ENCODE data around the gene PLEKHB2.

DNA sequence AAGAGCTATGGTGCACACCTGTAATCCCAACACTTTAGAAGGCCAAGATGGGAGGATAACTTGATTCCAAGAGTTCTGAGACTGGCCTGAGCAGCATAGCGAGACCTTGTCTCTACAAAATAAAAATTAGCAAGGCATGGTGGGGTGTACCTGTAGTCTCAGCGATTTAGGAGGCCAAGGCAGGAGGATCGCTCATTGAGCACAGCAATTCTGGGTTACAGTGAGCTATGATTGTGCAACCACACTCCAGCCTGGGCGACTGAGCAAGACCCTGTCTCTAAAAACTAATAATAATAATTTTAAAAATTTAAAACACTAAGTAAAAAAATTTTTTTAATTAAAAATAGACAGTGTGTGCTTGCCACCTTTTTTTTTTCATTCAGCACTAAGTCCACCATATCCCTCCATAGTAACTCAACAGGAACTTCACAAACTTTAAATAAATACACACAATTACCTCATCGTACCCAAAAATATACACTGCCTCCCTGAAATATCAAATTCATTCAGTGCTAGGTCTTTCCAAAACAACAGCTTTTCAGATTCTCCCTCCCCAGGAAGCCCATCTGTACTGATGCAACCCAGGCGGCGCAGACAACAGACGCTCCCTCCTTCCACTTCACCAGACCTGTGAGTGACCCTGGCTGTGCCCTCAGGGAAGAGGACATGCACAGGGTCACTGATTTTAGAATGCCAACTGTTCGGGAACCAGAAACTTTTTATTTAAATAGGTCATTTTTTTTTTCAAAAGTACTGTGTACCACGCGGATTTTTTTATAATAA is 41.4 kb upstream of the PLEKHB2 start:
- no peak for TF ChIP-seq CTCF (IDR thresholded peaks at IDR 0.05 in 2 of 3, conservative IDR thresholded peaks at IDR 0.05 in 1 of 3; ENCODE audit: borderline replicate concordance in 1 of 3, insufficient read depth in 1 of 3, low read depth in 2 of 3, low read length in 2 of 3)
- TF ChIP-seq, protein P1, sequence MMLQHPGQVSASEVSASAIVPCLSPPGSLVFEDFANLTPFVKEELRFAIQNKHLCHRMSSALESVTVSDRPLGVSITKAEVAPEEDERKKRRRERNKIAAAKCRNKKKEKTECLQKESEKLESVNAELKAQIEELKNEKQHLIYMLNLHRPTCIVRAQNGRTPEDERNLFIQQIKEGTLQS (IDR thresholded peaks at IDR 0.05), result no peak
- no peak for TF ChIP-seq POLR2A (IDR thresholded peaks at IDR 0.05; ENCODE audit: borderline replicate concordance, extremely low read depth, insufficient read depth, insufficient read length)
- no peak for TF ChIP-seq CEBPB (IDR thresholded peaks at IDR 0.05; ENCODE audit: low read depth)
- no peak for TF ChIP-seq REST (IDR thresholded peaks at IDR 0.05; ENCODE audit: low read depth)
- TF ChIP-seq ZNF274 (IDR thresholded peaks at IDR 0.05; ENCODE audit: low read depth, low read length), result no peak
- no peak for TF ChIP-seq MAX (IDR thresholded peaks at IDR 0.05)
- TF ChIP-seq EZH2phosphoT487 (IDR thresholded peaks at IDR 0.05; ENCODE audit: borderline replicate concordance), result no peak
- no peak for TF ChIP-seq EGR1 (IDR thresholded peaks at IDR 0.05; ENCODE audit: low read depth)
